Spleen (tissue), 11 donors: ENCODE results near the gene DDAH1. TPM values are rescaled to one million over a fixed set of nuclear protein-coding genes. Genes with fewer than 3 reads are reported as not detected.

ENCODE experiments used
- DNase-seq: peaks from one replicate; pipeline ENCODE4 v3.0.0-alpha.2; 2020
- H3K27ac ChIP-seq, 8 donors: fragments of 200-600 bp; sonication (generic) in 7 of 8; 1 replicate in 4 of 8; 2 replicates in 4 of 8; pipeline versions ENCODE4 v1.5.0 to v1.8.0; 2016 to 2021; ENCODE audit warnings: inconsistent platforms in 4 of 8, mild to moderate bottlenecking in 4 of 8, moderate library complexity in 1 of 8
- H3K27me3 ChIP-seq, 7 donors: fragments of 200-600 bp; sonication (generic) in 6 of 7; replicated peaks in 1 of 7; 1 replicate in 4 of 7; 2 replicates in 3 of 7; pipeline versions ENCODE4 v1.5.0 to v1.8.0; 2016 to 2021; ENCODE audit warnings: inconsistent platforms in 3 of 7, mild to moderate bottlenecking in 1 of 7
- H3K36me3 ChIP-seq, 6 donors: fragments of 200-600 bp; sonication (generic) in 5 of 6; 1 replicate in 4 of 6; 2 replicates in 2 of 6; pipeline versions ENCODE4 v1.5.0 to v1.8.0; 2016 to 2021; ENCODE audit warnings: inconsistent platforms in 2 of 6
- H3K4me1 ChIP-seq, 6 donors: fragments of 200-600 bp; sonication (generic) in 5 of 6; 1 replicate in 3 of 6; 2 replicates in 3 of 6; pipeline versions ENCODE4 v1.5.0 to v1.8.0; 2016 to 2021; ENCODE audit warnings: inconsistent platforms in 3 of 6
- H3K4me3 ChIP-seq, 8 donors: fragments of 200-600 bp; sonication (generic) in 7 of 8; 1 replicate in 4 of 8; 2 replicates in 4 of 8; pipeline versions ENCODE4 v1.5.0 to v1.8.0; 2016 to 2021; ENCODE audit warnings: inconsistent platforms in 4 of 8, mild to moderate bottlenecking in 4 of 8, moderate library complexity in 2 of 8
- H3K9me3 ChIP-seq, 8 donors: fragments of 200-600 bp; sonication (generic) in 7 of 8; 1 replicate in 4 of 8; 2 replicates in 4 of 8; pipeline versions ENCODE4 v1.5.0 to v1.8.0; 2016 to 2021; ENCODE audit warnings: inconsistent platforms in 4 of 8
- POLR2A ChIP-seq, 3 donors: fragments of 450-650 bp; IDR thresholded peaks; one replicate each; pipeline ENCODE4 v1.5.1; 2017; ENCODE audit warnings: antibody characterized with exemption in 3 of 3, mild to moderate bottlenecking in 1 of 3
- POLR2AphosphoS5 ChIP-seq, 3 donors: sonication (generic); formaldehyde crosslinking; IDR thresholded peaks; one replicate each; pipeline ENCODE4 v1.5.1; 2017; ENCODE audit warnings: antibody characterized with exemption in 3 of 3
- WGBS, 5 donors: extraction: QIAGEN DNeasy Blood & Tissue Kit in 3 of 5; methylation state at CpG; one replicate each; pipeline versions ENCODE4 v1.1.5 to v1.1.7; 2013 to 2018; 5-methylcytosine and 5-hydroxymethylcytosine counted together
- intact Hi-C: fragments of 100-400 bp; cut with DNase I; formaldehyde crosslinking; loops from one replicate; pipeline ENCODE4 v1.15.0; 2023; ENCODE audit warnings: low total_unique reads
- polyA plus RNA-seq, 3 donors: library from polyadenylated mRNA; stranded (reverse); fragments of 200-250 nt; gene quantifications; one replicate each; pipeline ENCODE4 v1.2.1, GENCODE V29; 2013
- total RNA-seq, 7 donors: library from RNA; depleted of rRNA in 3 of 7; stranded (reverse); fragments of >200 nt in 3 of 7; fragmentation: NEBNext Ultra II Directional in 4 of 7; extraction: Animal tissue kit (Norgen Biotek cat#: 25700) in 4 of 7; gene quantifications; one replicate each; pipeline versions ENCODE4 v1.1.0 to v1.2.1, GENCODE V29; 2016 to 2021
- TF ChIP-seq, protein P1 (sequence below), 11 experiments: fragments of 200-600 bp in 7 of 11; fragments of 450-650 bp in 4 of 11; sonication (generic) in 4 of 11; IDR thresholded peaks in 8 of 11; conservative IDR thresholded peaks in 3 of 11; 1 replicate in 7 of 11; 2 replicates in 4 of 11; pipeline versions ENCODE4 v1.4.0 to v1.8.0; 2016 to 2021; ENCODE audit warnings: antibody characterized with exemption in 11 of 11, inconsistent platforms in 4 of 11, mild to moderate bottlenecking in 1 of 11
- donor health status: healthy with polysubstance abuse.
- donor health status: DM: no; HTN: no; CAD: no; lungs with moderate emphysema.
- donor health status: DM: no; HTN: no; CAD: no.
- donor health status: Bipolar disorder and iron deficiency.
- donor health status: healthy.
- donor health status: DM: no; HTN: no; CAD: no.
- donor health status: DM: yes; HTN: yes; CAD: no.

The DDAH1 gene
- total and polyA plus RNA-seq, 10 donors: 1.8 to 19.8 (median 13.7) TPM

DNA sequence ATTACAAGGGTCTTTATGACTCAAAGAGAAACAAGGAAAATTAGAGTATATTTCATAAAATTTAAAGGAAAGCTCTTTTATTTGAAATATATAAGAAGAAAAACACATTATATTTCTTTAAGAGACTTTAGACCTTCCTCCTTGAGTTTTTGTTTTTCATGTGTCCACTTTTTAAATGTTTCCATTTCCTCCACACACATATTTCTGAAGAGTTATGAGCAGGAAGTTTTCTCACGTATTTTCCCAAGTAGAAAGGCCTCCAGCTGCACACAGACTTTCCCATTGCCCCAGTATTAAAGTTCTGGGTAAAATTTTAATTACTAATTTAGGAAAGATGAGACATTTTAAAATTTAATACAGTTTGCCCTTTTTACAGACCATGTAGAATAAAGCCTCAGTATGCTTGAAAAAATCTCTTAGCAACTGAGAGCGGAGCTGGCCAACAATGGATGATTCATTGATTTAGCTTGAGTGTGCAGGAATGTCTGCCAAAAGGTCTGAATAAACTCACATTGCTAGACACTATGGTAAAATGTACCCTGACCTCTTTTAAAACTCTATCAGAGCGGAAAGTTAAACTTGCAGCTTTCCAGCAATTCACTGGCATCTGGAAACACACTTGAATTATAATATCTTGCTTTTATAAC, 57.9 kb downstream of the DDAH1 start:
- peak overlapping the region; percentile 1 to 56 (median 22) for H3K27ac ChIP-seq
- no peaks in the 10 kb centered on the region for H3K27me3 ChIP-seq
- TF ChIP-seq, protein P1, sequence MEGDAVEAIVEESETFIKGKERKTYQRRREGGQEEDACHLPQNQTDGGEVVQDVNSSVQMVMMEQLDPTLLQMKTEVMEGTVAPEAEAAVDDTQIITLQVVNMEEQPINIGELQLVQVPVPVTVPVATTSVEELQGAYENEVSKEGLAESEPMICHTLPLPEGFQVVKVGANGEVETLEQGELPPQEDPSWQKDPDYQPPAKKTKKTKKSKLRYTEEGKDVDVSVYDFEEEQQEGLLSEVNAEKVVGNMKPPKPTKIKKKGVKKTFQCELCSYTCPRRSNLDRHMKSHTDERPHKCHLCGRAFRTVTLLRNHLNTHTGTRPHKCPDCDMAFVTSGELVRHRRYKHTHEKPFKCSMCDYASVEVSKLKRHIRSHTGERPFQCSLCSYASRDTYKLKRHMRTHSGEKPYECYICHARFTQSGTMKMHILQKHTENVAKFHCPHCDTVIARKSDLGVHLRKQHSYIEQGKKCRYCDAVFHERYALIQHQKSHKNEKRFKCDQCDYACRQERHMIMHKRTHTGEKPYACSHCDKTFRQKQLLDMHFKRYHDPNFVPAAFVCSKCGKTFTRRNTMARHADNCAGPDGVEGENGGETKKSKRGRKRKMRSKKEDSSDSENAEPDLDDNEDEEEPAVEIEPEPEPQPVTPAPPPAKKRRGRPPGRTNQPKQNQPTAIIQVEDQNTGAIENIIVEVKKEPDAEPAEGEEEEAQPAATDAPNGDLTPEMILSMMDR (IDR thresholded peaks at IDR 0.05 in 8 of 11, conservative IDR thresholded peaks at IDR 0.05 in 3 of 11): no peak
- no peak for TF ChIP-seq POLR2AphosphoS5 (IDR thresholded peaks at IDR 0.05)
- WGBS, 5 donors: 54 to 71% (median 65%) methylated on average over 3 of the region's 3 CpGs
- intact Hi-C loops: no loop called here
- H3K4me3 ChIP-seq: no peak overlapping the region
- no peaks in the 10 kb centered on the region for H3K9me3 ChIP-seq
- no peak for DNase-seq
- H3K4me1 ChIP-seq: peaks cover 0 to 16% (median 0%) of the 10 kb centered on the region in 6 donors
- no peaks in the 10 kb centered on the region for H3K36me3 ChIP-seq

DNA sequence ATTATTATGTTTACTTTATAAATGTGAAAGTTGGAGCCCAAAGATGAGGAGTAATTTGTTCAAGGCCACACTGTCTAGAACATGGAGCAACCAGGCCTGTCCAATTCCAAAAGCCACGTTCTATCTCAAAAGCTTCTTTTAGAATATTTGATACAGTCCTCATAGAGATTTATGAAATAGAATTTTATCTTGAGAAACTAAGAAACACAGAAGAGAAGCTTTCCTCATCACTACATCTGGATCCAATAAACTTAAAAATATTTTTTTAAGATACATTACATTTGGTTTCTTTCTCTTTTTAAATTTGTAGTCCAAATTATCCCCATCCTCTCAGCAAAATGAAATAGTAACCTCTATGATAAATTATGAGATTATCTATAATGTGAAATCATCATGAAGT, 58.9 kb downstream of the DDAH1 start:
- Histone ChIP-seq H3K4me1 (peaks cover 0 to 16% (median 0%) of the 10 kb centered on the region in 6 donors), H3K9me3 (no peaks in the 10 kb centered on the region), H3K4me3 (no peak overlapping the region), H3K27ac (no peak overlapping the region), H3K27me3 (no peaks in the 10 kb centered on the region), H3K36me3 (no peaks in the 10 kb centered on the region)
- intact Hi-C loops: no loop called here
- DNase-seq: no peak
- WGBS, 5 donors: 89 to 96% (median 91%) methylated on average over 1 of the region's 1 CpG
- TF ChIP-seq POLR2AphosphoS5 (IDR thresholded peaks at IDR 0.05): no peak
- TF ChIP-seq POLR2A (IDR thresholded peaks at IDR 0.05): no peak
- TF ChIP-seq, protein P1 (IDR thresholded peaks at IDR 0.05 in 8 of 11, conservative IDR thresholded peaks at IDR 0.05 in 3 of 11): no peak

DNA sequence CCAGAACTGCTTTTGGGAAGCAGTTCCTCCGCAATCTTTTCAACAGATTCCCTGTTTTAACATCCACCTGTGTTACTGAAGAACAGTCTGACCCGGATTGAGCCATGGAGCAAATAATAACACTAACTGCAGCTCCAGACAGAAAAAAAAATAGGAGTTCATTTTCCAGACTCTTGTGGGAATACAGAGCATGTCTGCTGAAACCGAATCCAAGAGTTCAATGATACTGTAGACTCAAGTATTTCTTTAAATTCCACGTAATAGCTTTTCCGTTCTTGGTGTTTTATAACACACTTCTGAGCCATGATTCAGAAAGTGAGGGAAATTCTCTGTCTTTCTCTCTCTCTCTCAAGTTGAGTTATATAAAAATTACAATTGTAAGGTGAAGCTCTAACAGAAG, 60.6 kb downstream of the DDAH1 start:
- Histone ChIP-seq H3K4me1 (peaks cover 0 to 16% (median 0%) of the 10 kb centered on the region in 6 donors), H3K9me3 (no peaks in the 10 kb centered on the region), H3K27ac (no peak overlapping the region), H3K4me3 (no peak overlapping the region), H3K36me3 (no peaks in the 10 kb centered on the region), H3K27me3 (no peaks in the 10 kb centered on the region)
- TF ChIP-seq POLR2AphosphoS5 (IDR thresholded peaks at IDR 0.05): no peak
- TF ChIP-seq, protein P1 (IDR thresholded peaks at IDR 0.05 in 8 of 11, conservative IDR thresholded peaks at IDR 0.05 in 3 of 11): no peak
- no peak for TF ChIP-seq POLR2A (IDR thresholded peaks at IDR 0.05)
- intact Hi-C loops: no loop called here
- DNase-seq: no peak
- 85 to 95% (median 93%) methylated on average over 5 of the region's 5 CpGs for WGBS, 5 donors

DNA sequence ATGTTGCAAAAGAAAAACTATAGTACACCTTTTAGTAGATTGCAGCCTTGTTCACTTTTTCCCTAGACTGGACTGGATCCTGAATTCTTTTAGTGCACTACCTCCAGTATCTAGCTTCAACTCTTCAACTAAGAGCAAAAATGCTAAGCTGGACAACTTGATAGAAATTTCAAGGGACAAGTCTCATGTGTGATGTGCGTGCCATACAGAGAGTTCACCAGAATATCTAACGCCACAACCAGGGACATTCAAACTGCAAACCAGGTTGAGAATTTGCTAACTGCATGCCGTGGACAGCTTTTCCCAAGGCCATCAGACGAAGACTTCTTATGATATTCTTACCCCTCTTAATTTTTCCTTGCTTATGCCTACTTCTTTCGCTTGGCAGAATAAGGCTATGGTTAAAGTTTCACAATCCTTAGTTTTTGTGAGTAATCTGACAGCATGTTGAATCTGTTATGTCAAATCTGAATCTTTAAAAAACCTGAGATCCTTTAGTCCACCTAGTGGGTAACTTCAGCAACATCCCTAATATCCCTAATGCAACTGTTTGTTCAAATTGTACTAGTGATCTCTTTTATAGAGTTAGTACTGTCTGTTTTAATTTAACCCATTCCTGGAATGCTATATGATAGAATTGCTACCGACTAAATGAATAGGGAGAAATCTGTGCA, 66.4 kb downstream of the DDAH1 start:
- no peaks in the 10 kb centered on the region for H3K4me1 ChIP-seq
- no peaks in the 10 kb centered on the region for H3K36me3 ChIP-seq
- TF ChIP-seq POLR2AphosphoS5 (IDR thresholded peaks at IDR 0.05): no peak
- TF ChIP-seq POLR2A (IDR thresholded peaks at IDR 0.05): no peak
- TF ChIP-seq, protein P1 (IDR thresholded peaks at IDR 0.05 in 8 of 11, conservative IDR thresholded peaks at IDR 0.05 in 3 of 11): no peak
- no peaks in the 10 kb centered on the region for H3K9me3 ChIP-seq
- no peak overlapping the region for H3K4me3 ChIP-seq
- WGBS, 5 donors: 84 to 90% (median 86%) methylated on average over 6 of the region's 6 CpGs
- intact Hi-C loops: no loop called here
- H3K27ac ChIP-seq: no peak overlapping the region
- H3K27me3 ChIP-seq: no peaks in the 10 kb centered on the region
- DNase-seq: no peak
